Liver (tissue), 9 donors: ENCODE results near the gene NDUFB2. TPM values are rescaled to one million over a fixed set of nuclear protein-coding genes. Genes with fewer than 3 reads are reported as not detected.

Source experiments
- DNase-seq: peaks from one replicate; pipeline ENCODE4 v3.0.0-alpha.2; 2017; ENCODE audit warnings: low spot score
- H3K27ac ChIP-seq, 2 donors: one replicate each; pipeline ENCODE4 v1.7.0; 2013; ENCODE audit warnings: inconsistent platforms in 2 of 2, low read length in 2 of 2, control low read depth in 1 of 2, low read depth in 1 of 2, mild to moderate bottlenecking in 1 of 2
- H3K27me3 ChIP-seq, 4 donors: one replicate each; pipeline versions ENCODE4 v1.6.1 to v1.7.0; 2013; ENCODE audit warnings: low read length in 3 of 4, inconsistent platforms in 1 of 4, mild to moderate bottlenecking in 1 of 4, moderate library complexity in 1 of 4; ENCODE audit not compliant: control insufficient read depth in 4 of 4, insufficient read depth in 4 of 4
- H3K36me3 ChIP-seq, 4 donors: one replicate each; pipeline versions ENCODE4 v1.6.1 to v1.7.0; 2013; ENCODE audit warnings: low read length in 3 of 4, mild to moderate bottlenecking in 3 of 4, low read depth in 1 of 4, moderate library complexity in 1 of 4; ENCODE audit not compliant: control insufficient read depth in 4 of 4, insufficient read depth in 3 of 4
- H3K4me1 ChIP-seq, 4 donors: one replicate each; pipeline versions ENCODE4 v1.6.1 to v1.7.0; 2013; ENCODE audit warnings: low read length in 3 of 4, mild to moderate bottlenecking in 3 of 4, moderate library complexity in 1 of 4; ENCODE audit not compliant: control insufficient read depth in 4 of 4, insufficient read depth in 4 of 4
- H3K4me3 ChIP-seq, 3 donors: one replicate each; pipeline versions ENCODE4 v1.6.1 to v1.7.0; 2013; ENCODE audit warnings: low read length in 3 of 3, control low read depth in 1 of 3, low read depth in 1 of 3, mild to moderate bottlenecking in 1 of 3
- H3K9ac ChIP-seq, 2 donors: one replicate each; pipeline ENCODE4 v1.7.0; 2013; ENCODE audit warnings: low read length in 2 of 2, mild to moderate bottlenecking in 2 of 2, moderate library complexity in 2 of 2, control low read depth in 1 of 2, low read depth in 1 of 2
- H3K9me3 ChIP-seq, 4 donors: one replicate each; pipeline versions ENCODE4 v1.6.1 to v1.7.0; 2013; ENCODE audit warnings: low read length in 3 of 4; ENCODE audit not compliant: control insufficient read depth in 4 of 4
- EGR1 ChIP-seq, 2 donors: IDR thresholded peaks; 2 replicates each; pipeline ENCODE4 v1.6.1; 2016 to 2018; ENCODE audit warnings: antibody characterized with exemption in 2 of 2, low read depth in 2 of 2
- FOXA1 ChIP-seq: IDR thresholded peaks from 2 replicates; pipeline ENCODE4 v1.6.1; 2016; ENCODE audit warnings: antibody characterized with exemption
- FOXA2 ChIP-seq: IDR thresholded peaks from 2 replicates; pipeline ENCODE4 v1.6.1; 2016; ENCODE audit warnings: antibody characterized with exemption
- HNF4A ChIP-seq, 2 donors: conservative IDR thresholded peaks; 2 replicates each; pipeline ENCODE4 v1.6.1; 2016; ENCODE audit warnings: antibody characterized with exemption in 2 of 2, mild to moderate bottlenecking in 2 of 2
- HNF4G ChIP-seq: IDR thresholded peaks from 2 replicates; pipeline ENCODE4 v1.6.1; 2016; ENCODE audit warnings: antibody characterized with exemption
- JUND ChIP-seq, 2 donors: IDR thresholded peaks; 2 replicates each; pipeline ENCODE4 v1.6.1; 2016; ENCODE audit warnings: antibody characterized with exemption in 2 of 2
- NR2F2 ChIP-seq: IDR thresholded peaks from 2 replicates; pipeline ENCODE4 v1.6.1; 2016; ENCODE audit warnings: antibody characterized with exemption
- RAD21 ChIP-seq, 2 donors: IDR thresholded peaks; 2 replicates each; pipeline ENCODE4 v1.6.1; 2016; ENCODE audit warnings: antibody characterized with exemption in 2 of 2, mild to moderate bottlenecking in 2 of 2
- RXRA ChIP-seq, 2 donors: IDR thresholded peaks; 2 replicates each; pipeline ENCODE4 v1.6.1; 2017 to 2018; ENCODE audit warnings: antibody characterized with exemption in 2 of 2, mild to moderate bottlenecking in 1 of 2
- SP1 ChIP-seq: IDR thresholded peaks from 2 replicates; pipeline ENCODE4 v1.6.1; 2018; ENCODE audit warnings: antibody characterized with exemption, mild to moderate bottlenecking
- TAF1 ChIP-seq: conservative IDR thresholded peaks from 2 replicates; pipeline ENCODE4 v1.6.1; 2016; ENCODE audit warnings: antibody characterized with exemption, mild to moderate bottlenecking
- whole genome bisulfite sequencing: extraction: QIAGEN DNeasy Blood & Tissue Kit; methylation state at CpG from one replicate; pipeline ENCODE4 v1.1.7; 2013; 5-methylcytosine and 5-hydroxymethylcytosine counted together
- polyA plus RNA-seq, 2 donors: library from polyadenylated mRNA; stranded (reverse) in 1 of 2; unstranded in 1 of 2; fragments of 200-250 nt in 1 of 2; fragments of >200 nt in 1 of 2; fragmentation: Nextera tagmentation in 1 of 2; extraction: Ambion mirVana in 1 of 2; gene quantifications; one replicate each; pipeline versions ENCODE4 v1.2.1 to v1.2.3, GENCODE V29; 2013 to 2015
- total RNA-seq, 2 donors: library from RNA; depleted of rRNA; stranded (reverse); fragments of >200 nt; gene quantifications; one replicate each; pipeline ENCODE4 v1.2.3, GENCODE V29; 2014
- TF ChIP-seq, protein P1 (sequence below): IDR thresholded peaks from 2 replicates; pipeline ENCODE4 v1.6.1; 2016; ENCODE audit warnings: antibody characterized with exemption
- TF ChIP-seq, protein P2 (sequence below): IDR thresholded peaks from 2 replicates; pipeline ENCODE4 v1.6.1; 2016; ENCODE audit warnings: antibody characterized with exemption
- TF ChIP-seq, protein P3 (sequence below): IDR thresholded peaks from 2 replicates; pipeline ENCODE4 v1.6.1; 2016; ENCODE audit warnings: antibody characterized with exemption, mild to moderate bottlenecking
- TF ChIP-seq, protein P4 (sequence below): IDR thresholded peaks from 2 replicates; pipeline ENCODE4 v1.6.1; 2016; ENCODE audit warnings: antibody characterized with exemption
- donor health status: healthy.
- donor health status: healthy.
- donor health status: healthy.
- donor health status: healthy.
- donor health status: healthy.

The NDUFB2 gene
- total and polyA plus RNA-seq, 4 donors, result 60.4 to 435 (median 150) TPM

DNA sequence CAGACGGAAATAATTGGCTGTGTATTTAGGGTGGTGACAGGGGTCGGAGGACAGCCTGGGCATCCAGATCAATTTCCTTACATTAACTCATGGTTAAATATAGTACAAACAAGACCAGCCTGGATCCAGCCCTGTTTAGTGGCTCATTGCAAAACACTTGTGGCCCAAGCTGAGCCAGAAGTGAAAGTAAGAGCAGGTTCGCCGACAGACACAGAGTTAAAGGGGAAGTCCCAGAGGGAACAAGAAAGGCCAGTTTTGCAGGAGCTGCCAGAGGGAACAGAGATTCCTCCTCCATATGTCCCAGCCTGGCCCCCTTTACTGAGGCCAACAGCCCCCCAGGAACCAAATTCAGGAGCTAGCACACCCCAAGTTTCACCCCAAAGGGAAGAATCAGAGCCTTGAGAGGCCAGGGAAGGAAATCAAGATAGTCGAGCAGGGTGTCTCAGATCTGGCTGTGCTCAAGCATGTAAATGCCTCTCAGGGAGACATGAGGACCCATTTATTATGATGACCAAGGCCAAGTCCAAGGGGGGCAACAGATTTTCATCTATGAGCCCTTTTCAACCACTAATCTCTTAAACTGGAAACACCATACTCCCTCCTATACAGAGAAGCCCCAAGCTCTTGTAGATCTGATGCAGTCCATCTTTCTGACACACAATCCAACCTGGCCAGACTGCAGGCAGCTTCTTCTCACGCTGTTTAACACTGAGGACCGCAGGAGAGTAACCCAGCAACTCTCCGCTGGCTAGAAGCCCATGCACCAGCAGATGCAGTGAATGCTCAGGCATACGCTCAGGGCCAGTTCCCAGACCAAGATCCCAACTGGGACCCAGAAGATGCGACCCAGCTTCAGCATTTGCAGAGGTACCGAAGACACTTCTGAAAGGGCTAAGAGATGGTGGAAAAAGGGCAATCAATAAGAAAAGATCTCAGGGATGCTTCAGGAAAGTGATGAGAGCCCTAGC is 39.7 kb upstream of the NDUFB2 start:
- no peaks in the 10 kb centered on the region for H3K36me3 ChIP-seq
- H3K4me3 ChIP-seq, result peak overlapping the region in 1 of 3 donors; percentile 5
- 48% methylated on average over 11 of the region's 11 CpGs for WGBS
- TF ChIP-seq RXRA (IDR thresholded peaks at IDR 0.05), result peak in 1 of 2 donors; percentile 26
- TF ChIP-seq, protein P1, sequence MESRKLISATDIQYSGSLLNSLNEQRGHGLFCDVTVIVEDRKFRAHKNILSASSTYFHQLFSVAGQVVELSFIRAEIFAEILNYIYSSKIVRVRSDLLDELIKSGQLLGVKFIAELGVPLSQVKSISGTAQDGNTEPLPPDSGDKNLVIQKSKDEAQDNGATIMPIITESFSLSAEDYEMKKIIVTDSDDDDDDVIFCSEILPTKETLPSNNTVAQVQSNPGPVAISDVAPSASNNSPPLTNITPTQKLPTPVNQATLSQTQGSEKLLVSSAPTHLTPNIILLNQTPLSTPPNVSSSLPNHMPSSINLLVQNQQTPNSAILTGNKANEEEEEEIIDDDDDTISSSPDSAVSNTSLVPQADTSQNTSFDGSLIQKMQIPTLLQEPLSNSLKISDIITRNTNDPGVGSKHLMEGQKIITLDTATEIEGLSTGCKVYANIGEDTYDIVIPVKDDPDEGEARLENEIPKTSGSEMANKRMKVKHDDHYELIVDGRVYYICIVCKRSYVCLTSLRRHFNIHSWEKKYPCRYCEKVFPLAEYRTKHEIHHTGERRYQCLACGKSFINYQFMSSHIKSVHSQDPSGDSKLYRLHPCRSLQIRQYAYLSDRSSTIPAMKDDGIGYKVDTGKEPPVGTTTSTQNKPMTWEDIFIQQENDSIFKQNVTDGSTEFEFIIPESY, result no peak
- no peak for TF ChIP-seq NR2F2
- peak in 1 of 2 donors; percentile 41 for TF ChIP-seq RAD21 (IDR thresholded peaks at IDR 0.05)
- peak; percentile 40 for TF ChIP-seq SP1
- H3K27me3 ChIP-seq, result no peaks in the 10 kb centered on the region
- no peak for DNase-seq
- H3K9me3 ChIP-seq, result no peaks in the 10 kb centered on the region
- H3K9ac ChIP-seq, result no peak overlapping the region
- H3K27ac ChIP-seq, result no peak overlapping the region
- H3K4me1 ChIP-seq, result peaks cover 0 to 18% (median 10%) of the 10 kb centered on the region in 4 donors

DNA sequence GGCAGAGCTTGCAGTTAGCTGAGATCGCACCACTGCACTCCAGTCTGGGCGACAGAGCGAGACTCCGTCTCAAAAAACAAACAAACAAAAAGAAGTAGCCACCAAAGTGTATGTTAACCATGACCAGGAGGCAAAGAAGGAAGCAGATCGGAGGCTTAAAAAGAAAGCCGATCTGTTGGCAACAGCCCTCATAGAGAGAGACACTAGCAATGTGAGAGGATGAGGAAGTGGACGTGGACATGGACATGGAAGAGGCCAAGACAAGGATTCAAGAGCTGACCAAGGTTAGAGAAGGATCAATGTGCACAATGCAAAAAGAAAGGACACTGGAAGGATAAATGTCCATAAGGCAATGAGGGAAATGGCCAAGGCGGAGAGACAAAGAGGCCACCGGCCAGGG is 38.6 kb upstream of the NDUFB2 start:
- 94% methylated on average over 9 of the region's 9 CpGs for WGBS
- H3K4me1 ChIP-seq, result peaks cover 0 to 18% (median 10%) of the 10 kb centered on the region in 4 donors
- TF ChIP-seq FOXA1 (no peak), SP1 (no peak), HNF4G (no peak), NR2F2 (no peak)
- TF ChIP-seq, protein P2, sequence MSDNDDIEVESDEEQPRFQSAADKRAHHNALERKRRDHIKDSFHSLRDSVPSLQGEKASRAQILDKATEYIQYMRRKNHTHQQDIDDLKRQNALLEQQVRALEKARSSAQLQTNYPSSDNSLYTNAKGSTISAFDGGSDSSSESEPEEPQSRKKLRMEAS, result no peak
- H3K36me3 ChIP-seq, result no peaks in the 10 kb centered on the region
- H3K9me3 ChIP-seq, result no peaks in the 10 kb centered on the region
- H3K27me3 ChIP-seq, result no peaks in the 10 kb centered on the region
- DNase-seq, result no peak
- H3K27ac ChIP-seq, result no peak overlapping the region
- no peak overlapping the region for H3K4me3 ChIP-seq
- no peak overlapping the region for H3K9ac ChIP-seq

DNA sequence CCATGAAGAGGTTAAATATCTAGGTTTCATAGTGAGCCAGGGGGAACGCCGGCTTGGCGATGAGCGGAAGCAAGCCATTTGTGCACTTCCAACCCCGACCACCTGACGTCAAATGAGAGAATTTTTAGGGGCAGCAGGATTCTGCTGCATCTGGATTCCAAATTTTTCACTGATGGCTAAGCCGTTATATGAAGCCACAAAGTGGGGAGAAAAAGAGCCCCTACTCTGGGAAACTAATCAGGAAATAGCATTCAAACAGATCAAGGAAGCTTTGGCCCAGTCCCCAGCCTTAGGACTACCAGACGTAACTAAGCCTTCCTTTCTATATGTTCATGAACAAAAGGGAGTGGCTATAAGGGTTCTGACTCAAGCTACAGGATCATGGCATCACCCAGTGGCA is 36.7 kb upstream of the NDUFB2 start:
- peaks cover 0 to 8% (median 2%) of the 10 kb centered on the region in 4 donors for H3K4me1 ChIP-seq
- WGBS, result 77% methylated on average over 8 of the region's 8 CpGs
- no peak overlapping the region for H3K27ac ChIP-seq
- no peak overlapping the region for H3K4me3 ChIP-seq
- H3K27me3 ChIP-seq, result no peaks in the 10 kb centered on the region
- no peaks in the 10 kb centered on the region for H3K9me3 ChIP-seq
- no peaks in the 10 kb centered on the region for H3K36me3 ChIP-seq
- no peak overlapping the region for H3K9ac ChIP-seq
- DNase-seq, result no peak
- TF ChIP-seq FOXA1 (no peak), JUND (IDR thresholded peaks at IDR 0.05) (no peak), NR2F2 (no peak), FOXA2 (no peak), TAF1 (no peak), RXRA (IDR thresholded peaks at IDR 0.05) (no peak), EGR1 (IDR thresholded peaks at IDR 0.05; ENCODE audit: low read depth in 2 of 2) (no peak), HNF4G (no peak), HNF4A (conservative IDR thresholded peaks at IDR 0.05) (no peak), RAD21 (IDR thresholded peaks at IDR 0.05) (no peak), SP1 (no peak)
- TF ChIP-seq, protein P3, sequence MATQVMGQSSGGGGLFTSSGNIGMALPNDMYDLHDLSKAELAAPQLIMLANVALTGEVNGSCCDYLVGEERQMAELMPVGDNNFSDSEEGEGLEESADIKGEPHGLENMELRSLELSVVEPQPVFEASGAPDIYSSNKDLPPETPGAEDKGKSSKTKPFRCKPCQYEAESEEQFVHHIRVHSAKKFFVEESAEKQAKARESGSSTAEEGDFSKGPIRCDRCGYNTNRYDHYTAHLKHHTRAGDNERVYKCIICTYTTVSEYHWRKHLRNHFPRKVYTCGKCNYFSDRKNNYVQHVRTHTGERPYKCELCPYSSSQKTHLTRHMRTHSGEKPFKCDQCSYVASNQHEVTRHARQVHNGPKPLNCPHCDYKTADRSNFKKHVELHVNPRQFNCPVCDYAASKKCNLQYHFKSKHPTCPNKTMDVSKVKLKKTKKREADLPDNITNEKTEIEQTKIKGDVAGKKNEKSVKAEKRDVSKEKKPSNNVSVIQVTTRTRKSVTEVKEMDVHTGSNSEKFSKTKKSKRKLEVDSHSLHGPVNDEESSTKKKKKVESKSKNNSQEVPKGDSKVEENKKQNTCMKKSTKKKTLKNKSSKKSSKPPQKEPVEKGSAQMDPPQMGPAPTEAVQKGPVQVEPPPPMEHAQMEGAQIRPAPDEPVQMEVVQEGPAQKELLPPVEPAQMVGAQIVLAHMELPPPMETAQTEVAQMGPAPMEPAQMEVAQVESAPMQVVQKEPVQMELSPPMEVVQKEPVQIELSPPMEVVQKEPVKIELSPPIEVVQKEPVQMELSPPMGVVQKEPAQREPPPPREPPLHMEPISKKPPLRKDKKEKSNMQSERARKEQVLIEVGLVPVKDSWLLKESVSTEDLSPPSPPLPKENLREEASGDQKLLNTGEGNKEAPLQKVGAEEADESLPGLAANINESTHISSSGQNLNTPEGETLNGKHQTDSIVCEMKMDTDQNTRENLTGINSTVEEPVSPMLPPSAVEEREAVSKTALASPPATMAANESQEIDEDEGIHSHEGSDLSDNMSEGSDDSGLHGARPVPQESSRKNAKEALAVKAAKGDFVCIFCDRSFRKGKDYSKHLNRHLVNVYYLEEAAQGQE, result no peak
- TF ChIP-seq, protein P4, sequence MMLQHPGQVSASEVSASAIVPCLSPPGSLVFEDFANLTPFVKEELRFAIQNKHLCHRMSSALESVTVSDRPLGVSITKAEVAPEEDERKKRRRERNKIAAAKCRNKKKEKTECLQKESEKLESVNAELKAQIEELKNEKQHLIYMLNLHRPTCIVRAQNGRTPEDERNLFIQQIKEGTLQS, result no peak
- TF ChIP-seq, protein P1, result no peak
- TF ChIP-seq, protein P2, result no peak
